Common myeloid progenitor, CD34-positive (primary cell): ENCODE data around the gene HECA.

Experiments used
- CTCF ChIA-PET: fragments of 350-600 bp; sonication (Branson Sonifier 250); formaldehyde crosslinking; loops from one replicate; lab custom pipeline; 2021; ENCODE audit warnings: antibody characterized with exemption; lab: Charles Lee
- POLR2A ChIA-PET: fragments of 350-600 bp; sonication (Branson Sonifier 250); formaldehyde crosslinking; loops from one replicate; lab custom pipeline; 2021; ENCODE audit warnings: antibody characterized with exemption; lab: Charles Lee
- DNase-seq, 3 donors: peaks; one replicate each; pipeline versions ENCODE4 v3.0.0 to v3.0.0-alpha.2; 2013
- H3K27ac ChIP-seq, 2 experiments: 1 replicate in 1 of 2; 2 replicates in 1 of 2; pipeline ENCODE4 v1.7.0; 2013; ENCODE audit warnings: inconsistent platforms in 2 of 2, low read length in 2 of 2, mild to moderate bottlenecking in 2 of 2, low read depth in 1 of 2, moderate library complexity in 1 of 2; ENCODE audit not compliant: severe bottlenecking in 2 of 2, insufficient read depth in 1 of 2, poor library complexity in 1 of 2
- H3K27me3 ChIP-seq, 5 experiments: replicated peaks in 2 of 5; 1 replicate in 3 of 5; 2 replicates in 2 of 5; pipeline versions ENCODE4 v1.6.1 to v1.7.0; 2013; ENCODE audit warnings: low read length in 4 of 5, mild to moderate bottlenecking in 2 of 5, moderate library complexity in 2 of 5, inconsistent platforms in 1 of 5; ENCODE audit not compliant: insufficient read depth in 5 of 5, control insufficient read depth in 4 of 5
- H3K36me3 ChIP-seq, 4 experiments: 1 replicate in 2 of 4; 2 replicates in 2 of 4; pipeline versions ENCODE4 v1.6.1 to v1.7.0; 2013; ENCODE audit warnings: low read length in 3 of 4, control low read depth in 1 of 4, mild to moderate bottlenecking in 1 of 4; ENCODE audit not compliant: control insufficient read depth in 4 of 4, insufficient read depth in 4 of 4
- H3K4me1 ChIP-seq, 4 experiments: 1 replicate in 3 of 4; 2 replicates in 1 of 4; pipeline versions ENCODE4 v1.6.1 to v1.7.1; 2013; ENCODE audit warnings: low read length in 3 of 4, mild to moderate bottlenecking in 3 of 4, control low read depth in 1 of 4, inconsistent platforms in 1 of 4, moderate library complexity in 1 of 4; ENCODE audit not compliant: control insufficient read depth in 4 of 4, insufficient read depth in 4 of 4; ENCODE audit errors: control extremely low read depth in 1 of 4
- H3K4me3 ChIP-seq, 7 experiments: 1 replicate in 4 of 7; 2 replicates in 3 of 7; pipeline versions ENCODE4 v1.5.1 to v1.7.0; 2013; ENCODE audit warnings: mild to moderate bottlenecking in 7 of 7, low read length in 6 of 7, moderate library complexity in 6 of 7, inconsistent platforms in 2 of 7, low read depth in 2 of 7, control low read depth in 1 of 7; ENCODE audit not compliant: insufficient read depth in 4 of 7, control insufficient read depth in 1 of 7; ENCODE audit errors: extremely low read depth in 1 of 7
- H3K9me3 ChIP-seq, 5 experiments: 1 replicate in 4 of 5; 2 replicates in 1 of 5; pipeline versions ENCODE4 v1.6.1 to v1.7.1; 2013; ENCODE audit warnings: low read length in 4 of 5, mild to moderate bottlenecking in 2 of 5, inconsistent platforms in 1 of 5, low read depth in 1 of 5, moderate library complexity in 1 of 5; ENCODE audit not compliant: control insufficient read depth in 4 of 5, insufficient read depth in 2 of 5; ENCODE audit errors: control extremely low read depth in 1 of 5
- WGBS: methylation state at CpG from one replicate; pipeline ENCODE4 v1.1.5; 2013; ENCODE audit not compliant: insufficient coverage; 5-methylcytosine and 5-hydroxymethylcytosine counted together

Gene HECA

GRCh38 chr6:139187489-139187888, 52.6 kb downstream of the HECA start:
- peaks cover 0 to 15% (median 5%) of the 10 kb centered on the region in 4 experiments for H3K4me1 ChIP-seq
- H3K9me3 ChIP-seq = no peaks in the 10 kb centered on the region
- no peaks in the 10 kb centered on the region for H3K36me3 ChIP-seq
- no peak overlapping the region for H3K27ac ChIP-seq
- CTCF ChIA-PET = no interaction called here
- DNase-seq = peak; percentile 64 to 94 (median 88)
- POLR2A ChIA-PET = interaction anchor here (0.5 to 1.0 kb wide), 2 partner anchors 32 to 212 kb away, joined by 3 read pairs; no protein-coding TSS in a partner anchor
- H3K27me3 ChIP-seq = no peaks in the 10 kb centered on the region
- 6% methylated on average over 2 of the region's 4 CpGs for WGBS
- H3K4me3 ChIP-seq = no peak overlapping the region

- 100% methylated on average over 2 of the region's 3 CpGs for WGBS
- Histone ChIP-seq H3K27me3 (no peaks in the 10 kb centered on the region), H3K4me1 (peaks cover 0 to 15% (median 5%) of the 10 kb centered on the region in 4 experiments), H3K9me3 (no peaks in the 10 kb centered on the region), H3K27ac (no peak overlapping the region), H3K4me3 (no peak overlapping the region), H3K36me3 (no peaks in the 10 kb centered on the region)
- DNase-seq = no peak
- ChIA-PET POLR2A (no interaction called here), CTCF (interaction anchor here (1.0 kb wide), 1 partner anchor 9 kb away, joined by 3 read pairs; no protein-coding TSS in a partner anchor)
Observed at GRCh38 chr6:139189665-139190064, 54.8 kb downstream of the HECA start.

- Histone ChIP-seq H3K4me1 (peaks cover 0 to 5% (median 0%) of the 10 kb centered on the region in 4 experiments), H3K27ac (no peak overlapping the region), H3K36me3 (no peaks in the 10 kb centered on the region), H3K27me3 (no peaks in the 10 kb centered on the region), H3K9me3 (no peaks in the 10 kb centered on the region), H3K4me3 (no peak overlapping the region)
- no peak for DNase-seq
- ChIA-PET CTCF (interaction anchor here (0.8 to 1.4 kb wide), 2 partner anchors 98 to 100 kb away, joined by 3 to 4 read pairs; no protein-coding TSS in a partner anchor), POLR2A (no interaction called here)
- WGBS = 97% methylated on average over 3 of the region's 3 CpGs
Observed at GRCh38 chr6:139194740-139195139, 59.9 kb downstream of the HECA start.

GRCh38 chr6:139198529-139199288, 63.8 kb downstream of the HECA start:
- no peak for DNase-seq
- CTCF ChIA-PET = interaction anchor here (0.7 to 1.2 kb wide), 3 partner anchors 9 to 47 kb away, joined by 3 to 5 read pairs (median 3); no protein-coding TSS in a partner anchor
- peaks cover 0 to 5% (median 0%) of the 10 kb centered on the region in 4 experiments for H3K4me1 ChIP-seq
- H3K36me3 ChIP-seq = no peaks in the 10 kb centered on the region
- H3K27ac ChIP-seq = no peak overlapping the region
- H3K9me3 ChIP-seq = peaks cover 0 to 8% (median 0%) of the 10 kb centered on the region in 5 experiments
- H3K4me3 ChIP-seq = no peak overlapping the region
- no peaks in the 10 kb centered on the region for H3K27me3 ChIP-seq
- 90% methylated on average over 2 of the region's 4 CpGs for WGBS
- POLR2A ChIA-PET = no interaction called here

- Histone ChIP-seq H3K27ac (no peak overlapping the region), H3K9me3 (peaks cover 0 to 23% (median 2%) of the 10 kb centered on the region in 5 experiments), H3K4me1 (peaks cover 0 to 5% (median 0%) of the 10 kb centered on the region in 4 experiments), H3K36me3 (no peaks in the 10 kb centered on the region), H3K27me3 (no peaks in the 10 kb centered on the region), H3K4me3 (no peak overlapping the region)
- CTCF ChIA-PET = no interaction called here
- WGBS = 100% methylated on average over 2 of the region's 4 CpGs
- POLR2A ChIA-PET = no interaction called here
- no peak for DNase-seq
Observed at GRCh38 chr6:139201378-139201777, 66.5 kb downstream of the HECA start.

GRCh38 chr6:139204978-139205377, 70.1 kb downstream of the HECA start:
- Histone ChIP-seq H3K36me3 (no peaks in the 10 kb centered on the region), H3K27ac (no peak overlapping the region), H3K27me3 (no peaks in the 10 kb centered on the region), H3K4me3 (no peak overlapping the region), H3K9me3 (peaks cover 0 to 30% (median 4%) of the 10 kb centered on the region in 5 experiments), H3K4me1 (no peaks in the 10 kb centered on the region)
- CTCF ChIA-PET = interaction anchor here (0.8 to 1.6 kb wide), 5 partner anchors 14 to 160 kb away, joined by 3 to 5 read pairs (median 4); no protein-coding TSS in a partner anchor
- WGBS = 100% methylated on average over 1 of the region's 2 CpGs
- no peak for DNase-seq
- POLR2A ChIA-PET = no interaction called here

- H3K9me3 ChIP-seq = peaks cover 0 to 35% (median 4%) of the 10 kb centered on the region in 5 experiments
- H3K36me3 ChIP-seq = no peaks in the 10 kb centered on the region
- H3K27me3 ChIP-seq = no peaks in the 10 kb centered on the region
- WGBS = 100% methylated on average over 1 of the region's 3 CpGs
- H3K27ac ChIP-seq = no peak overlapping the region
- peak in 2 of 3 donors; percentile 32 to 49 for DNase-seq
- CTCF ChIA-PET = interaction anchor here (1.3 to 1.6 kb wide), 2 partner anchors 13 to 53 kb away, joined by 4 read pairs; no protein-coding TSS in a partner anchor
- no peaks in the 10 kb centered on the region for H3K4me1 ChIP-seq
- H3K4me3 ChIP-seq = no peak overlapping the region
- POLR2A ChIA-PET = no interaction called here
Observed at GRCh38 chr6:139205843-139206242, 71.0 kb downstream of the HECA start.
